C4-2B (cell line): ENCODE measurements around the gene CACNA2D3.

Experiments
- CTCF ChIP-seq: fragments of 450-650 bp; conservative IDR thresholded peaks from 2 replicates; pipeline ENCODE4 v1.5.1; 2017; ENCODE audit warnings: mild to moderate bottlenecking
- ZFX ChIP-seq: fragments of 450-650 bp; IDR thresholded peaks from 2 replicates; pipeline ENCODE4 v1.6.1; 2017

GRCh38 chr3:54955496-54955895, 833.1 kb downstream of the CACNA2D3 start:
- TF ChIP-seq CTCF (no peak), ZFX (no peak)
